ENCODE results near the gene BAIAP2.

The BAIAP2 gene

GRCh38 chr17:81050645-81051625 lies 16.0 kb downstream of the BAIAP2 start:
- DNase-seq (ENCODE audit: low read depth in 2 of 2, low spot score in 1 of 2): no peak

- DNase-seq (ENCODE audit: low read depth in 2 of 2, low spot score in 1 of 2): no peak
Measured at GRCh38 chr17:81052199-81052997, 17.4 kb downstream of the BAIAP2 start.

- DNase-seq (ENCODE audit: low read depth in 2 of 2, low spot score in 1 of 2): no peak
Measured at GRCh38 chr17:81053041-81053970, 18.4 kb downstream of the BAIAP2 start.

GRCh38 chr17:81054308-81054707 lies 19.4 kb downstream of the BAIAP2 start:
- DNase-seq (ENCODE audit: low read depth in 2 of 2, low spot score in 1 of 2): no peak

GRCh38 chr17:81054881-81055370 lies 20.0 kb downstream of the BAIAP2 start:
- DNase-seq (ENCODE audit: low read depth in 2 of 2, low spot score in 1 of 2): no peak

GRCh38 chr17:81056312-81056711 lies 21.4 kb downstream of the BAIAP2 start:
- DNase-seq (ENCODE audit: low read depth in 2 of 2, low spot score in 1 of 2): no peak

- DNase-seq (ENCODE audit: low read depth in 2 of 2, low spot score in 1 of 2): no peak
Measured at GRCh38 chr17:81057079-81057730, 22.3 kb downstream of the BAIAP2 start.

GRCh38 chr17:81057777-81058176 lies 22.8 kb downstream of the BAIAP2 start:
- no peak for DNase-seq (ENCODE audit: low read depth in 2 of 2, low spot score in 1 of 2)

GRCh38 chr17:81058263-81058871 lies 23.4 kb downstream of the BAIAP2 start:
- no peak for DNase-seq (ENCODE audit: low read depth in 2 of 2, low spot score in 1 of 2)

GRCh38 chr17:81059026-81059425 lies 24.1 kb downstream of the BAIAP2 start:
- no peak for DNase-seq (ENCODE audit: low read depth in 2 of 2, low spot score in 1 of 2)

- DNase-seq (ENCODE audit: low read depth in 2 of 2, low spot score in 1 of 2): no peak
Measured at GRCh38 chr17:81060416-81060815, 25.5 kb downstream of the BAIAP2 start.

- DNase-seq (ENCODE audit: low read depth in 2 of 2, low spot score in 1 of 2): no peak
Measured at GRCh38 chr17:81061027-81061735, 26.2 kb downstream of the BAIAP2 start.

GRCh38 chr17:81062014-81062780 lies 27.2 kb downstream of the BAIAP2 start:
- DNase-seq (ENCODE audit: low read depth in 2 of 2, low spot score in 1 of 2): no peak

GRCh38 chr17:81063106-81064093 lies 28.4 kb downstream of the BAIAP2 start:
- no peak for DNase-seq (ENCODE audit: low read depth in 2 of 2, low spot score in 1 of 2)

- no peak for DNase-seq (ENCODE audit: low read depth in 2 of 2, low spot score in 1 of 2)
Measured at GRCh38 chr17:81064678-81065475, 29.9 kb downstream of the BAIAP2 start.

GRCh38 chr17:81065500-81065899 lies 30.5 kb downstream of the BAIAP2 start:
- no peak for DNase-seq (ENCODE audit: low read depth in 2 of 2, low spot score in 1 of 2)

Measured in stimulated activated CD8-positive, alpha-beta memory T cell treated with anti-CD3 and anti-CD28 coated beads, Interleukin-4, amount 100 ng/mL, for 1 hour (primary cell).